B cell (primary cell): ENCODE results near the gene ADK. TPM values are rescaled to one million over a fixed set of nuclear protein-coding genes. Genes with fewer than 3 reads are reported as not detected.

Source experiments
- ATAC-seq: fragments of 200-7000 bp; cut with Tn5 transposase; one replicate; pipeline ENCODE4 v1.10.0; 2021; ENCODE audit warnings: low read depth, mild to moderate bottlenecking, moderate number of reproducible peaks, moderate library complexity
- CTCF ChIA-PET: fragments of 350-600 bp; sonication (Branson Sonifier 250); formaldehyde crosslinking; loops from one replicate; lab custom pipeline; 2021; ENCODE audit warnings: antibody characterized with exemption, inconsistent platforms; lab: Charles Lee
- POLR2A ChIA-PET: fragments of 350-600 bp; sonication (Branson Sonifier 250); formaldehyde crosslinking; loops from one replicate; lab custom pipeline; 2021; ENCODE audit warnings: antibody characterized with exemption; lab: Charles Lee
- DNase-seq: peaks from one replicate; pipeline ENCODE4 v3.0.0; 2013
- H2AFZ ChIP-seq: 2 replicates; pipeline ENCODE4 v1.6.1; 2012; ENCODE audit warnings: mild to moderate bottlenecking, low read depth, low read length; ENCODE audit not compliant: insufficient read depth, poor library complexity, severe bottlenecking
- H3K27ac ChIP-seq, 2 donors: 1 replicate in 1 of 2; 2 replicates in 1 of 2; pipeline ENCODE4 v1.5.1; 2012 to 2013; ENCODE audit warnings: low read length in 2 of 2, mild to moderate bottlenecking in 2 of 2, moderate library complexity in 1 of 2
- H3K27me3 ChIP-seq, 4 experiments: fragments of 200-600 bp in 1 of 4; sonication (generic) in 1 of 4; replicated peaks in 1 of 4; 1 replicate in 2 of 4; 2 replicates in 2 of 4; pipeline versions ENCODE4 v1.6.1 to v1.7.0; 2013 to 2016; ENCODE audit warnings: low read length in 3 of 4, mild to moderate bottlenecking in 2 of 4, mixed read lengths in 1 of 4, moderate library complexity in 1 of 4; ENCODE audit not compliant: insufficient read depth in 4 of 4, control insufficient read depth in 3 of 4; ENCODE audit errors: control extremely low read depth in 1 of 4
- H3K36me3 ChIP-seq, 2 experiments: replicated peaks in 1 of 2; 1 replicate in 1 of 2; 2 replicates in 1 of 2; pipeline versions ENCODE4 v1.6.1 to v1.7.1; 2013; ENCODE audit warnings: low read length in 1 of 2; ENCODE audit not compliant: insufficient read depth in 2 of 2, control insufficient read depth in 1 of 2; ENCODE audit errors: control extremely low read depth in 1 of 2, extremely low read depth in 1 of 2
- H3K4me1 ChIP-seq, 2 donors: fragments of 200-600 bp in 1 of 2; sonication (generic) in 1 of 2; 1 replicate in 1 of 2; 2 replicates in 1 of 2; pipeline versions ENCODE4 v1.5.1 to v1.6.1; 2013 to 2017; ENCODE audit warnings: low read length in 2 of 2; ENCODE audit not compliant: control insufficient read depth in 2 of 2, insufficient read depth in 2 of 2
- H3K4me2 ChIP-seq: replicated peaks from 2 replicates; pipeline ENCODE3; 2012; ENCODE audit warnings: mild to moderate bottlenecking, low read depth, low read length; ENCODE audit not compliant: poor library complexity, severe bottlenecking
- H3K4me3 ChIP-seq, 5 experiments: fragments of 200-600 bp in 1 of 5; sonication (generic) in 1 of 5; 1 replicate in 3 of 5; 2 replicates in 2 of 5; pipeline versions ENCODE4 v1.5.1 to v1.7.0; 2011 to 2016; ENCODE audit warnings: low read length in 4 of 5, mild to moderate bottlenecking in 4 of 5, low read depth in 2 of 5, control low read depth in 1 of 5, moderate library complexity in 1 of 5; ENCODE audit not compliant: insufficient read depth in 1 of 5; ENCODE audit errors: control extremely low read depth in 1 of 5, extremely low read depth in 1 of 5
- H3K79me2 ChIP-seq: fragments of 200-600 bp; sonication (generic); one replicate; pipeline ENCODE4 v1.6.0; 2016; ENCODE audit warnings: low read length; ENCODE audit not compliant: control insufficient read depth, insufficient read depth
- H3K9ac ChIP-seq: fragments of 200-600 bp; sonication (generic); 2 replicates; pipeline ENCODE4 v1.6.1; 2017; ENCODE audit warnings: mild to moderate bottlenecking, low read length, moderate library complexity
- H3K9me3 ChIP-seq, 3 donors: one replicate each; pipeline versions ENCODE4 v1.6.1 to v1.7.1; 2013; ENCODE audit warnings: low read length in 2 of 3; ENCODE audit not compliant: control insufficient read depth in 2 of 3, insufficient read depth in 1 of 3; ENCODE audit errors: control extremely low read depth in 1 of 3
- H4K20me1 ChIP-seq: 2 replicates; pipeline ENCODE4 v1.6.0; 2012; ENCODE audit warnings: mild to moderate bottlenecking, low read length; ENCODE audit not compliant: insufficient read depth, control insufficient read depth, poor library complexity, severe bottlenecking
- H3K27ac Mint-ChIP-seq: one replicate; pipeline ENCODE4 v1.8.0; 2021; ENCODE audit warnings: mixed read lengths
- H3K27me3 Mint-ChIP-seq: one replicate; pipeline ENCODE4 v1.8.0; 2021; ENCODE audit warnings: mixed read lengths
- H3K4me1 Mint-ChIP-seq: one replicate; pipeline ENCODE4 v1.8.0; 2021; ENCODE audit warnings: mixed read lengths
- H3K4me3 Mint-ChIP-seq: one replicate; pipeline ENCODE4 v1.8.0; 2021; ENCODE audit warnings: mixed read lengths
- H3K9me3 Mint-ChIP-seq: one replicate; pipeline ENCODE4 v1.8.0; 2022; ENCODE audit warnings: mixed read lengths; ENCODE audit not compliant: insufficient read depth
- CTCF ChIP-seq: fragments of 200-600 bp; IDR thresholded peaks from one replicate; pipeline ENCODE4 v1.8.0; 2022; ENCODE audit warnings: antibody characterized with exemption, mild to moderate bottlenecking
- EZH2 ChIP-seq: IDR thresholded peaks from 2 replicates; pipeline ENCODE4 v1.6.1; 2012; ENCODE audit warnings: borderline replicate concordance, low read depth, mild to moderate bottlenecking, moderate library complexity, low read length; ENCODE audit not compliant: insufficient read depth, poor library complexity, severe bottlenecking
- WGBS: methylation state at CpG from one replicate; pipeline ENCODE4 v1.1.5; 2013; ENCODE audit warnings: missing lambda C conversion rate; ENCODE audit not compliant: insufficient coverage; 5-methylcytosine and 5-hydroxymethylcytosine counted together
- intact Hi-C: fragments of 100-400 bp; cut with micrococcal nuclease; formaldehyde crosslinking; loops from one replicate; pipeline ENCODE4 v1.10.0; 2022
- polyA plus RNA-seq: library from polyadenylated mRNA; depleted of rRNA; stranded (reverse); fragments of >200 nt; gene quantifications from 2 replicates; pipeline ENCODE4 v1.2.3, GENCODE V29; 2012
- total RNA-seq, 2 donors: library from RNA; stranded (reverse); fragments of 120-200 nt in 1 of 2; gene quantifications; 1 replicate in 1 of 2; 2 replicates in 1 of 2; pipeline versions ENCODE4 v1.2.3 to v1.2.4, GENCODE V29; 2013 to 2022

ADK gene
- total and polyA plus RNA-seq, 2 donors (not counting 1 experiment from before 2014, with no cell fraction given), result 37.2 to 52.6 TPM

DNA sequence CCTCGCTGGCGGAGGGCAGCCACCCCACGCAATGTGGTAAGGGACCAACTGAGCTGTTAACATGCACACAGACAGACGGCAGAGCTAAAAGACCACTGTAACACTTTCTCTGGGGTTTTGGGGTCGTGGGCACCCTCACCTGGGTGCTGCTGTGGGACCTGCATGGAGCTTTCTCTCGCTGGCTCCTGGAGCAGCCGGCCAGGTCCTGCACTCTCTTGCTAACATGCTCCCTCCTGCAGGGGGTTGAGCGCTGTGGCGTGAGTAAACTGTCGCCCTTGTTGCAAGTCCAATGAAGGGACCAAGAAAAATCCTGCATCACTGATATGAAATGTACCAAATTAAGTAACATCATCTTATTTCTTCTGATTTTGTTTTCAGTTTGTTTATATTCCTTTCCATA, 92.0 kb downstream of the ADK start:
- Mint-ChIP-seq H3K4me1 (peaks cover 7% of the 10 kb centered on the region), H3K4me3 (no peak overlapping the region), H3K27me3 (no peaks in the 10 kb centered on the region), H3K27ac (no peak overlapping the region), H3K9me3 (no peaks in the 10 kb centered on the region)
- Histone ChIP-seq H3K79me2 (peaks cover 46% of the 10 kb centered on the region), H2AFZ (no peak overlapping the region), H4K20me1 (peaks cover 24% of the 10 kb centered on the region), H3K9me3 (no peaks in the 10 kb centered on the region), H3K4me1 (peaks cover 0 to 2% of the 10 kb centered on the region in 2 donors), H3K4me2 (no peak overlapping the region), H3K9ac (no peak overlapping the region), H3K36me3 (peaks cover 0 to 13% of the 10 kb centered on the region in 2 experiments), H3K27ac (no peak overlapping the region), H3K27me3 (no peaks in the 10 kb centered on the region), H3K4me3 (no peak overlapping the region)
- no peak for TF ChIP-seq EZH2
- TF ChIP-seq CTCF, result no peak
- ChIA-PET POLR2A (no interaction called here), CTCF (interaction anchor here (0.9 to 5.4 kb wide), 10 partner anchors 9 to 994 kb away, joined by 3 to 103 read pairs (median 4); partner anchors contain the start of genes ADK, AP3M1 and COMTD1)
- WGBS, result 94% methylated on average over 9 of the region's 10 CpGs
- no peak for ATAC-seq
- DNase-seq, result no peak
- intact Hi-C loops, result no loop called here

DNA sequence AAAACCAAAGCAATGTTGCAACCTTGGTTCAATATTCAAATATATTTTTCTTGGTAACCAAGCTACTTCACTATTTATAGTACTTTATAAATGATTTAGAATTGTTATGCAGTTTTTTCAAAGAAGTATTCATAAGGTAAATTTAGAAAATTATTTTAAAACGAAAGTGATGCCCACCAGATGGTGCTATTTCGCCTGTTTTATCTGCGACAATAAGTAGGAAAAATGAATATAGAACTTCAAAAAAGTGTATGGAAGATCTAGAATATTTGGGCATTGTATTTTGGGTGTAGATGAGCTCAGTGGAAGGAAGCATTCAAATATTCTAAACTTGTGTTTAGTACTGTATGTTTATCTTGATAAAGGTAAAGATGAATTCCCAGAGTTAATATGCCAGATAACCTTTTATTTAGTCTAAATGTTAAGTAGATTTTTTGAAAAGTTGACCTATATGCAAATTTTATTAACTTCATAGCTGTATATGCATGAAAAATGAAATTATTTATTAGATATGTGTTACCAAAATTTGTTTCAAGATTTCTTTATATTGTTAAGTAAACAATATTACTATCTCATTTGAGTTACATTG, 93.2 kb downstream of the ADK start:
- intact Hi-C loops, result loop anchor here (1.0 kb wide), 2 partner anchors 856 to 986 kb away; no protein-coding TSS in a partner anchor
- POLR2A ChIA-PET, result interaction anchor here (1.4 kb wide), 1 partner anchor 93 kb away, joined by 3 read pairs; the partner anchor contains the start of genes ADK and AP3M1
- CTCF ChIA-PET, result interaction anchor here (0.6 to 5.4 kb wide), 35 partner anchors 8 to 997 kb away, joined by 3 to 103 read pairs (median 4); partner anchors contain the start of genes ADK, AP3M1 and COMTD1

More for the DNA sequence above, 93.2 kb downstream of the ADK start:
- H3K27ac ChIP-seq, result no peak overlapping the region
- ATAC-seq (no peak), DNase-seq (peak; percentile 51)
- H3K36me3 ChIP-seq, result peaks cover 0 to 13% of the 10 kb centered on the region in 2 experiments
- Mint-ChIP-seq H3K4me3 (no peak overlapping the region), H3K27ac (no peak overlapping the region), H3K27me3 (no peaks in the 10 kb centered on the region), H3K9me3 (no peaks in the 10 kb centered on the region), H3K4me1 (peaks cover 4% of the 10 kb centered on the region)
- no peaks in the 10 kb centered on the region for H3K9me3 ChIP-seq
- H3K4me1 ChIP-seq, result no peaks in the 10 kb centered on the region
- peaks cover 34% of the 10 kb centered on the region for H4K20me1 ChIP-seq
- H3K9ac ChIP-seq, result no peak overlapping the region
- 3% methylated on average over 3 of the region's 3 CpGs for WGBS
- no peak overlapping the region for H2AFZ ChIP-seq
- no peak overlapping the region for H3K4me2 ChIP-seq
- TF ChIP-seq EZH2, result no peak
- peak; percentile 78 for TF ChIP-seq CTCF
- H3K79me2 ChIP-seq, result peaks cover 47% of the 10 kb centered on the region
- H3K4me3 ChIP-seq, result no peak overlapping the region
- H3K27me3 ChIP-seq, result no peaks in the 10 kb centered on the region
